ENCODE results near the gene TRAF3IP3.

DNA sequence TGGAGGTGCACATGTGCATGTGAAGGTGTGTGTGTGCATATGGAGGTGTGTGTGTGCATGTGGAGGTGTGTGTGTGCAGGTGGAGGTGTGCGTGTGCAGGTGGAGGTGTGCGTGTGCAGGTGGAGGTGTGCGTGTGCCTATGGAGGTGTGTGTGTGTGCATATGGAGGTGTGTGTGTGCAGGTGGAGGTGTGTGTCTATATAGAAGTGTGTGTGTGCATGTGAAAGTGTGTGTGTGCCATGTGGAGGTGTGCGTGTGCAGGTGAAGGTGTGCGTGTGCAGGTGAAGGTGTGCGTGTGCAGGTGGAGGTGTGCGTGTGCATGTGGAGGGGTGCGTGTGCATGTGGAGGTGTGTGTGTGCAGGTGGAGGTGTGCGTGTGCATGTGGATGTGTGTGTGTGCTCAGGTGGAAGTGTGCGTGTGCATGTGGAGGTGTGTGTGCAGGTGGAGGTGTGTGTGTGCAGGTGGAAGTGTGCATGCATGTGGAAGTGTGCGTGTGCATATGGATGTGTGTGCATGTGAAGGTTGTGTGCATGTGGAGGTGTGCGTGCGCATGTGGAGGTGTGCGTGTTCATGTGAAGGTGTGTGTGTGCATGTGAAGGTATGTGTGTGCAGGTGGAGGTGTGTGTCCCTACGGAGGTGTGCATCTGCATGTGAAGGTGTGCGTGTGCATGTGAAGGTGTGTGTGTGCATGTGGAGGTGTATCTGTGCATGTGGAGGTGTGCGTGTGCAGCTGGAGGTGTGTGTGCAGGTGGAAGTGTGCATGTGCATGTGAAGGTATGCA lies 15.0 kb downstream of the TRAF3IP3 start:
- no peak for TF ChIP-seq EZH2 (IDR thresholded peaks at IDR 0.05; ENCODE audit: low read depth)
- no peak for TF ChIP-seq CTCF (conservative IDR thresholded peaks at IDR 0.05)
